ENCODE measurements around the gene NRIP2.

The NRIP2 gene

GRCh38 chr12:2851931-2852330, 17.1 kb upstream of the NRIP2 start:
- FAIRE-seq (no peak), DNase-seq (ENCODE audit: insufficient read length, low spot score) (no peak)

- DNase-seq (ENCODE audit: insufficient read length, low spot score): peak; percentile 85
- FAIRE-seq: peak; percentile 76
These were observed 10.4 kb upstream of the NRIP2 start for GRCh38 chr12:2845280-2845679.

GRCh38 chr12:2844786-2845185, 10.0 kb upstream of the NRIP2 start:
- DNase-seq (ENCODE audit: insufficient read length, low spot score): no peak
- peak; percentile 69 for FAIRE-seq

GRCh38 chr12:2842948-2843347, 8.1 kb upstream of the NRIP2 start:
- DNase-seq (ENCODE audit: insufficient read length, low spot score) (no peak), FAIRE-seq (no peak)

- DNase-seq (ENCODE audit: insufficient read length, low spot score): no peak
- no peak for FAIRE-seq
These were observed 6.3 kb upstream of the NRIP2 start for GRCh38 chr12:2841056-2841650.

GRCh38 chr12:2836574-2836973, 1.7 kb upstream of the NRIP2 start:
- DNase-seq (ENCODE audit: insufficient read length, low spot score) (no peak), FAIRE-seq (no peak)

- FAIRE-seq (no peak), DNase-seq (ENCODE audit: insufficient read length, low spot score) (no peak)
These were observed 1.0 kb upstream of the NRIP2 start for GRCh38 chr12:2835691-2836403.

GRCh38 chr12:2833810-2834209, 1.0 kb downstream of the NRIP2 start:
- no peak for FAIRE-seq
- no peak for DNase-seq (ENCODE audit: insufficient read length, low spot score)

- FAIRE-seq (no peak), DNase-seq (ENCODE audit: insufficient read length, low spot score) (no peak)
These were observed 1.5 kb downstream of the NRIP2 start for GRCh38 chr12:2833327-2833726.

- no peak for FAIRE-seq
- DNase-seq (ENCODE audit: insufficient read length, low spot score): no peak
These were observed 2.2 kb downstream of the NRIP2 start for GRCh38 chr12:2832550-2833127.

GRCh38 chr12:2829275-2829674, 5.6 kb downstream of the NRIP2 start:
- no peak for FAIRE-seq
- no peak for DNase-seq (ENCODE audit: insufficient read length, low spot score)

GRCh38 chr12:2826721-2827515, 7.9 kb downstream of the NRIP2 start:
- FAIRE-seq: no peak
- DNase-seq (ENCODE audit: insufficient read length, low spot score): no peak

- no peak for DNase-seq (ENCODE audit: insufficient read length, low spot score)
- FAIRE-seq: no peak
These were observed 8.8 kb downstream of the NRIP2 start for GRCh38 chr12:2826036-2826435.

- FAIRE-seq (peak; percentile 9), DNase-seq (ENCODE audit: insufficient read length, low spot score) (no peak)
These were observed 9.7 kb downstream of the NRIP2 start for GRCh38 chr12:2825132-2825531.

- no peak for FAIRE-seq
These were observed 10.3 kb downstream of the NRIP2 start for GRCh38 chr12:2824541-2824940.

GRCh38 chr12:2823483-2823882, 11.4 kb downstream of the NRIP2 start:
- DNase-seq (ENCODE audit: insufficient read length, low spot score) (no peak), FAIRE-seq (no peak)

More at GRCh38 chr12:2824541-2824940, 10.3 kb downstream of the NRIP2 start:
- no peak for DNase-seq (ENCODE audit: insufficient read length, low spot score)

- FAIRE-seq (no peak), DNase-seq (ENCODE audit: insufficient read length, low spot score) (no peak)
These were observed 14.4 kb downstream of the NRIP2 start for GRCh38 chr12:2820432-2820831.

GRCh38 chr12:2819810-2820209, 15.0 kb downstream of the NRIP2 start:
- FAIRE-seq (no peak), DNase-seq (ENCODE audit: insufficient read length, low spot score) (no peak)

- peak; percentile 75 for DNase-seq (ENCODE audit: insufficient read length, low spot score)
- FAIRE-seq: no peak
These were observed 21.3 kb downstream of the NRIP2 start for GRCh38 chr12:2813214-2814185.
